GM23248 (cell line): ENCODE results near the gene PRSS36.

ENCODE experiments used
- EZH2 ChIP-seq: fragments of 200-600 bp; sonication (generic); IDR thresholded peaks from 2 replicates; pipeline ENCODE4 v1.6.1; 2018; ENCODE audit warnings: antibody characterized with exemption, mild to moderate bottlenecking; ENCODE audit not compliant: insufficient read depth, poor library complexity, severe bottlenecking
- EZH2phosphoT487 ChIP-seq: fragments of 200-600 bp; sonication (generic); IDR thresholded peaks from 2 replicates; pipeline ENCODE4 v1.6.1; 2018; ENCODE audit warnings: antibody characterized with exemption, moderate library complexity, mild to moderate bottlenecking, low read depth; ENCODE audit not compliant: insufficient read depth

- TF ChIP-seq EZH2: no peak
- TF ChIP-seq EZH2phosphoT487: no peak
Measured at GRCh38 chr16:31179747-31180459, 30.0 kb upstream of the PRSS36 start, which contains the start of gene FUS.
